Activated gamma-delta T cell treated with anti-CD3 and anti-CD28 coated beads, Interleukin-2, amount 50 U/mL, for 16 hours (primary cell): ENCODE measurements around the gene TMEM108.

Source experiments
- DNase-seq: peaks from one replicate; pipeline ENCODE4 v3.0.0-alpha.2; 2020; ENCODE audit warnings: low read depth

Gene TMEM108

DNA sequence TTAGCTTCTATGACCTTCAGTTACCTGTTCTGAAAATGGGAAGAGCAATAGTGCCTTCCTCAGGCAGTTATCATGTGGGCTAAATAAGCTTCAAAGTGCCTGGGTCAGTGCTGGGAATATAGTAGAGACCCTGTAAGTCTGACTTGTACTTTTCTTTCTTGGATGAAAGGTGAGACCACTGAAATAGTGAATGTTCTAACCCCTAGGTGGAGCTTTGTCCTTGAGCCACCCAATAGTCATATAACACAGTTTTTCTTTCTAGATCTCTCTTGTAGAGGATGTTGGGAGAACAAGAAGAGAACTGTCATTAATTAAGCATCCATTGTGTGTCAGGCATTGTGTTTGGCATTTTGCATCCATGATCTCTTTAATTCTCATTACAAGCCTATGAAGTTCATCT, 348.7 kb downstream of the TMEM108 start:
- no peak for DNase-seq

DNA sequence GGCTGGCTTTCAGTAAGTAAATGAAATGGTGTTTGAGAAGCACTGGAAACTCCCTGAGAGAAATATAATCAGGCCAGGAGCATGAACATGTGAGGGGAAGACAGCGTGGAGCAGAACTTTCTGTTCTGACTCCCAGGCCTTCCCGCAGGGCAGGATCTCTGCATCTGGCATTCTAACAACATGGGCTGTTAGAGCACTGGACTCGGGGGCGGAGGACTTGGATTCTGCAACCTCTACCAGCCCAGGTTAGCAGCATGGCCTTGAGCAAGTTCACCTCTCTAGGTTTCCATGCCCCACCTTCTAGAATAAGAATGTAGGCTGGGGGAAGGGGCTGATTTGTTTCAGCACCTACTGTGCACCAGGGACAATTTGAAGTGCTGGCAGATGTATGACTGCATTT, 349.1 kb downstream of the TMEM108 start:
- DNase-seq = no peak

DNA sequence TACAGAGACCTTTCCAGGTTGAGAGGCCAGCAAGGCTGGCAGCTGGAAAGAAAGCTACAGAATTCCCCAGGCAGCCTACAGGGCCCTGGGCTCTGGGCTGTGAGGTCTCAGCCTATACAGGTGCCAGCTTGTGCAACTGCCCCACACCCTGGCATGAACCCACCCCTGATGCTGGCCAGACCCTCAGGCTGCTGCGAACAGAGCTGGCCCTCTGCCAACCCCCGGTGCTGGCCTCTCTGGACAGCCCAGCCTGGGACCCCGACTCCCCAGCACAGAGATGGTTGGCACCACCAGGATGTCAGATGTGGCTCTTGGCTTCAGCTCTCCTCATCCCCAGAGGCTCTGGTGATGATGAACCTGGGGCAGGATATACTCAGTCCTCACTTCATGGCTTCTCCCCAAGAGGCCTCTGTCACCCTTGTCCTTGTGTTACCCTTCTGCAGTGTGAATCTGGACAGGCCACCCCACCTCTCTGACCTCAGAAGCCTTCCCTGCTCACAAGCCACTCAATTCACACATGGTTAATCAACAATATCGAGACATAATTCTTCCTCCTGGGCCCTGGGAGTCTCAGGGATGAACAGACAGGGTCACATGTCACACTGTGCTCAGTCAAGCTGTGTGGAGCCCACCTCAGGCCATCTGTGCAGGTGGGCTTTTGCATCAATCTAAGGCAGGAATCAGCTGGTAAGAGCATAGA, 350.7 kb downstream of the TMEM108 start:
- DNase-seq = no peak

DNA sequence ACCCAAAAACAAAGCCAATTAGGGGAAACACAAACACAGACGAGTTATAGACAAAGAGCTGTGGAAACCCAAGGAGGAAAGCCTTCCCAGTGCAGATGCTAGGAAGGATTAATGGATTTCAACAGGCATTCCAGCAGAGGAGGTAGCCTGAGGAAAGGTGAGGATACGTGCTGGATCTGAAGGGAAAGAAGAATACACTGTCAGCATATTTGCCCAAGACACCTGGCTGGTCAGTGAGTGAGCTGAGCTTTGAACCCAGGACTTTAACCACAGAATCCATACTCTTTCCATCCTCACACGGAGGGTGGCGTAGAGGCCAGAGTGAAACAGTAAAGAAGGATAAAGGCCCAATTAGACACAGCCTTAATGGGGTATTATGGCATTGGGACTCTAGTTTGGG, 352.5 kb downstream of the TMEM108 start:
- no peak for DNase-seq

DNA sequence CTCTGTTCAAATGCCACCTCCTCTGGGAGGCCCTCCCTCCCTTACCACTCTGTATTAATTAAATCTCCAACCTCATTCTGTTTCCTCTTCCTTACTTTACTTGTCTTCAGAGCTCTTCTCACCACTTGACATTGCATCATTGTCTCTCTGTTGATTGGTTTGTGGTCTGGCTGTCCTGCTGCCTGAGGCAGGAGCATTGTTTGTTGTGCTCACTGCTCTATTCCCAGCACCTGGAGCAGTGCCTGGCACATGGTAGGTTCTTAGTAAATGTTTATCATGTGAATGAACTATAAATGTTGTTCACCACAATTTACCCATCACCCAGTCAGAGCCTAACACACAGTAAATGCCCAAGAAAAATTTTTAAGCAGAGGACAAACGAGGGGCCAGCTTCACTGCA, 355.0 kb downstream of the TMEM108 start:
- no peak for DNase-seq

DNA sequence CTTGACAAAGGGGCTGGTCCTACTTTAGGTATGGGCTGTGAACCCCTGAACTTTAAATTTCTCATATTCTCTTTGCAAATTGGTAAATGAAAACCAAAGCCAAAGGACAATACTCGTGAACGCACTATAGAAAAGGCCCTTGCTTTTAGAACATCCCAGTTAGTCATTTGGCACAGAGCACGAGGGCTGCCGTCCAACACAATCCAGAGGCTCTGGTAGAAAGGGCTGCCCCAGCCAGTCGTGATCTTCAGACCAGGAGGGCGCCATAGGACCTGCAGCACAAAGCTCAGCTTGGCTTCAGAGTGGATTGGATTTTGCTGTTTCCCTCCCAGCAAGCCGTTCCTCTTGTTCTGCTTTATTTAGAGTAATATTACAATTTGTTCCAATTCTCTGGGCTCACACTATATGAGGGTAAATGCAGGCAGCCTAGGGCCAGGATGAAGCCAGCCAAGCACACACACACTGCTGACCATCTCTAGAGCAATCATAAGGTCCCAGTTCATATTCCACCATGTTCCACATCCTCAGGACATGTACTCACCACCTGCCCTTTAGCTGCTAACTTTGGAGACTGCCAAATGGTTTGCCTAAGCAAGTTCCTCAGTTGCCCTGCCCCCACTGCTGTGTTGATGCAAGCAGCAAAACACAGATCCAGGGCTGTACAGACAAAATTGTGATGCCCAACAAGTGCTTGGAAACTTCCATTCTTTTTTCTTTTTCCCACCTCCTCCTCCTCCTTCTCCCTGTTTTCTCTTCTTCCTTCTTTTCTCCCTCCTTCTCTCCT, 355.7 kb downstream of the TMEM108 start:
- DNase-seq = no peak

DNA sequence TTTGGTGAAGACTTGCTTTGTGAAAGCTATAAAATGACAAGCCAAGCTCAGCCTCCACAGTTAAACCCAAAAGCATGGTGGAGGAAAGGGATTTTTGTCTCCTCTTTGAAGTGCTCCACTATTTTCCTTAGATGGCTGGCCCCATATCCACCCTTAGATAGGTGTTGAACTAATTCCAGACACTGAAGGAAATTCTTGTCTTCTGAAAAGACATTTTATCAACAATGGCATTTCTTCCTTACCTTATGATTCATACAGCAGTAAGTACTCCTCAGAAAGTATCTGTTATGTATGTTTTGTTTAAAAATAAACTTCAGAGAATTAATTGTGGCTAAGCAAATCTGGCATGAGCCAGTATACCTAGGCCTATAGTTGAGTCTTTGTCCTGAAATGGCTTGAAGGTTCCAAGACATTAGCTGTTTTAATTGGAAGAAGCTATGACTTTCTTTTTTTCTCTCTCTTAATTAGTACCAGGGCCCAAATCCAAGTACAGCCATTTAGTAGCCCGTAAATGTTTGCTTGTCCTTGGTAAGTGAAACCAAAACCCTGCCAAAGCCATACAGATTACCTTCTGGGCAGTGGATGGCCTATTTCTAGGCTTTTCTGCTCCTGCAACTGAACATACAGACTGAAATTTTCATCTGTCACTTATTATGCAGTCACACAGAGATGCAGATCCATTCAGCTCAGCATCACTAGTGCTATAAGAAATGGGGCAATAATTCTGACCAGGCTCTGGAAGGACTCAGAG, 356.5 kb downstream of the TMEM108 start:
- no peak for DNase-seq

DNA sequence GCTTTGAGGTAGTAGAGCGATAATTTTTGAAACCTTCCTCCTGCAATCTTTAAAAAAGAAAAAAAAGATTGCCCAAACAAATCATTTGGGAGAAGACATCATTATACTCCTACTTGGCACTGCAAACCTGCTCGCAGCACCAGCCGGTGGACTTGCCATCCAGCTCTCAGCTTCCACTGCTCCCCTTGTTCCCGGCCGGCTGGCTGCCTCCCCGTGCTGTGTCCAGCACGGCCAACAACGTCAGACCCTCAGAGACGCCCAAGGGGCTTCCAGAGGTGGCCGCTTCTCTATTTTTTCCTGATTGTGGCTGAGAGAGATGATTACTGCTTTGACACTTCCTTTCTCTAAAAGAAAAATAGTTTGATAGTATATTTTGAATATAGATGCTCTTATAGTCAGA, 358.7 kb downstream of the TMEM108 start:
- DNase-seq = no peak

DNA sequence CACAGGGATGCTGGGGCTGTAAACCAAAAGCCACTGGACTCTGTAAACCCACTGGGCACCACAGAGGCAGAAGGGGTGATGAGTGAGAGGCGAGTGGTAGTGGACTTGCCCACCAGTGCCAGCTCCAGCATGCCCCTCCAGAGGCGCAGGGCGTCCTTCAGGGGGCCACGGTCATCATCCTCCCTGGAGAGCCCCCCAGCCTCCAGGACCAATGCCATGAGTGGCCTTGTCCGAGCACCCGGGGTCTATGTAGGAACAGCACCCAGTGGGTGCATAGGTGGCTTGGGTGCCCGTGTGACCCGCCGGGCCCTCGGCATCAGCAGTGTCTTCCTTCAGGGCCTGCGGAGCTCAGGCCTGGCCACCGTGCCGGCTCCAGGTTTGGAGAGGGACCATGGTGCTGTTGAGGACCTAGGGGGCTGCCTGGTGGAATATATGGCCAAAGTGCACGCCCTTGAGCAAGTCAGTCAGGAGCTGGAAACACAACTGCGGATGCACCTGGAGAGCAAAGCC, 361.9 kb downstream of the TMEM108 start, which contains the start of gene BFSP2:
TSS of gene BFSP2 (plus strand) at position 51 of the 510 bp plus-strand sequence. CDS start at position 79, 28 bp downstream.
- no peak for DNase-seq

DNA sequence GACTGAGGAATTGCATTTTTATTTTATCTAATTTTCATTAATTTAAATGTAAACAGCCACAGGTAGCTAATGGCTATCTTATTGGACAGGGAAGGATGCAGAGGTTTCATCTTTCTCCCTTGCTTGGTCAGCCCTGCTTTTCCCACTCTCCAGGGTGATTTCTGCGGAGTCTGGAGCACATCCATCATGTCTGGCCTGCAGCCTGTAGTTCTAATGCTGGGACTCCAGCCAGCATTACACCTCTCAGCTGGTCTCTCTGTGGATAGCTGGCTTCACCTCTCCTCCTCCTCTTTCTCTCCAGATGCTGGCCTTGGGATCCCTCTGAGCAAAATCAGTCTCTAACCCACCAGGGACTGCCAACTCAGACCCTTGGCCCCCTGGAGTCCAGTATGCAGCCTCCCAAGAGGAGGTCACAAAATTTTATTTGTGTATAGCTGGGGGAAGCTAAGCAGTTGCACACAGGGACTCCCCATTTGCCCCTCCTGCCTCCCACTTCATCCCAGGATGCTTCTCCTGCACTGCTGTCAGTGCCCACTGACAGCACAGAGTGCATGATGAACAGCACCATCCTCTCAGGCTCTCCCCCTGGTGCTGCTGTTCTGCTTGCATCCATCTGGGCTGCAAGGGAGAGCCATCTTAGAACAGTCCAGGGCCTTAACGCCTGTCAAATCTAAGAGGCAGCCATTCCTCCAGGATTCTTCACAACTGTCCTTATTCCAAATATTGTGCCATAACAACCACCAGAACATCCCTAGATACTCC, 363.4 kb downstream of the TMEM108 start:
- no peak for DNase-seq

DNA sequence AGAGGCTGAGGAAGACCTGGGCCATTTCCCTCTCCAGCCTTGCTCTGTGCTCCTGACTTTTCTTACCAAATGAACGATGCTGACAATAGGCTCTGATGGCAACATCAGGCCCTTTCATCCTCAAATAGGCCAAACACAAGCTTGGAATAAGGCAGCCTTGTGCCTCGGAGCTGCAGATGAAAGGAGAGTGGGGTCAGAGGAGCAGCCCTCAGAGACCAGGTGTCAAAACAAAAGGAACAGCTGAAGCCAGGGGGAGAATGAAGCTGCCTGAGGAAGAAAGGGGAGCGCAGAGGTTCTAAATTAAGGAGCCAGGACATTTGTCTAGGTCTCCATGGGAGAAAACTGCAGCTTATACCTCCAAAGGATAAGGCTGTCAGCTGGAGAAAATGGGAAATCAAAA, 366.7 kb downstream of the TMEM108 start:
- DNase-seq = no peak

DNA sequence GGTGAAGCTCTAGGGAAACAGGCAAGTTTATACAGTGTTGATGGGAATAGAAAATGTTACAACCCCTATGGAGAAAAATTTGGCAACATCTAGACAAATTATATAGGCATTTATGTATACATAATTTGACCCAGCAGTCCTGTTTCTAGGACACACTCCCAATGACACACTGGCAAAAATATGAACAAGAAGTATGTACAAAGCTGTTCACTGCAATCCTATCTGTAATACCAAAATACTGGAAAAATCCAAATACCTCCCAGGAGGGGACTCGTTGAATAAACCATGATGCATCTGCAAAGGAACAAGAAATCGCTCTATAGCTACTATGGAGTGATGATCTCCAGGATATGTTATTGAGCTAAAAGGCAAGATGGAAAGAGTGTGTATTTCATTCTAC, 370.2 kb downstream of the TMEM108 start:
- DNase-seq = no peak

DNA sequence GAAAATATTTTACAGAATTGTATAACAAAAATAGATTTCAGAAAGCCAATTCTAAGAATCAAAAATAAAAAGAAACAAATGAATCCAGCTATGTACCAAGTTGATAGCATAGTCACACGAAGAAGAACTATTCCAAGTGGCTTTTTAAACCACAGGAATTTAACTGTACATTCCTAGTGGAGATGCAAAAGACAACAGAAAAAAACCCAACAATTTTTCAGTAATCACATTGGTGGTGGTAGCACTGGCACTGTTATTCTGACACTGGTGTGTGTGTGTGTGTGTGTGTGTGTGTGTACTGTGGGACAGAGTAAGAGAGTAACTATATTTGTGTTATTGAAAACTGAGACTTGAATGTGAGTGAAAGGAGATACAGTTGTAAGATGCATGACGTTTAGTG, 370.8 kb downstream of the TMEM108 start:
- no peak for DNase-seq

DNA sequence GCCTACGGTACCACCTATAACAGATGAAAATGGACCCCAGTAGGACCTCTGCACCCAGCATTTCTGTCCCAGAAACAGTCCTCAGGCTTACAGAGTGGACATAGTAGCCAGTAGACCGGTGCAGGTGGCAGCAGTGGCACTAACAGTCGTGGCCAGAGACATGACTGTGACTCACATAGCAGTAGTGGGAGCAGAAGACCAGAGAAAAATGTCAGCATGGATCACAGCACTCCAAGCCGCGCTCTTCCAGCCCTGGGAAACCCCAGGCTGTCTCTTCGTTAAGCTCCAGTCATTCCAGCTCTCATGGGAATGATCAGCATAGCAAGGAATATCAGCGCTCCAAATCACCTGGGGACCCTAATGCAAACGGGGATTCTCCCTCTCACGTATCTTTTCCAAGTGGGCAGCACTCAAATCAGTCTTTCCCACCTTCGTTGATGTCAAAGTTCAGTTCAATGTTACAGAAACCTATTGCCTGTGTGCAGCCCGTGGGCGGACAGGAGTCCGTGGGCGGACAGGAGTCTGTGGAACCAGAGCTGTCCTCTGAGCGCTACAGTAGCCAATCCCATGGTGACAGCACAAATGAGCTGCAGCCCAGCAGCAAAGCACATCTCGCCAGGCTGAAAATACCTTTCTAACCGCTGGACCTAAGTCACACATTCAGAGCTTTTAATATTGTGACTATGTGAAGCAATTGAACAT, 372.2 kb downstream of the TMEM108 start:
- no peak for DNase-seq

DNA sequence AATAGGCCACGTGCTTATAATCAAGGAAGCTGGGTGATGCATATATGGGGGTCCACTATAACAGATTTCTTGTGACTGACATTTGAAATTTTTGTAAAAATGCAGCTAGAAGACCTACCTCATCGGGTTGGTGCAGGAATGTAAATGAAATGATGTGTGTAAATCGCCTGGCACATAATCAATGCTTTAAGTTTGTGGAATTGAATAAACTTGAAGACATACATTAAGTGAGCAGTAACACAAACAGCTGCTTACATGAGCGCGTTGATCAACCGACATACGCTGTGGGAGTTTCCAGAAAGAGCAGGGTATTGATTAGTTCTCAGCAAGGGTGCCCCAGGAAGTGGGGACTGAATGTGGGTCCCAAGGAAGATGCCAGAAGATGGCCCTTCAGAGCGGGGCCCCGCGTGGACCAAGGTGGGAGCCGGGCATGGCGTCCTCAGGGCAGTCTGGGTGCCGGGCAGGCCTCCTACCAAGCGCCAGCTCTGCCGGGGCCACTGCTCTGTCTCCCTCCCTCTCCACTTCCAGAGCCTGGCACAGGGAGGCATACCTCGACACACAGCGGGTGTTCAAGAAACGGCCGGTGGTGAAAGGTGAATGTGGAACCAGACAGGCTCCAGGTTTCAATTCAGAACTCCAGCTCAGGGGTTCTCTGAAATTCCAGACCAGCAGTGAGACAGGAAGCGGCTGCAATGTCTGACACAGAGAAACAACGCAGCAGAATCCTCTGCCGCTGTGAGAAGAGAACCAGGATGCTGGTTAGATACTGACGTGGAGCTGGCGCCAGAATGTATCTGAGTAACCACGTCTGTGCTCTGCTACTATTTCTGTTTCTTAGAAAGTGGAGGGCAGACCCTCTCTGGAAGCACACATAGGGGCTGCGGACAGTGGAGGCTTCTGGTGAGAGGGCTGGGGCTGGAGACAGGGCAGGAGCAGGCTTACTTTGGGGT, 374.3 kb downstream of the TMEM108 start:
- DNase-seq = no peak

DNA sequence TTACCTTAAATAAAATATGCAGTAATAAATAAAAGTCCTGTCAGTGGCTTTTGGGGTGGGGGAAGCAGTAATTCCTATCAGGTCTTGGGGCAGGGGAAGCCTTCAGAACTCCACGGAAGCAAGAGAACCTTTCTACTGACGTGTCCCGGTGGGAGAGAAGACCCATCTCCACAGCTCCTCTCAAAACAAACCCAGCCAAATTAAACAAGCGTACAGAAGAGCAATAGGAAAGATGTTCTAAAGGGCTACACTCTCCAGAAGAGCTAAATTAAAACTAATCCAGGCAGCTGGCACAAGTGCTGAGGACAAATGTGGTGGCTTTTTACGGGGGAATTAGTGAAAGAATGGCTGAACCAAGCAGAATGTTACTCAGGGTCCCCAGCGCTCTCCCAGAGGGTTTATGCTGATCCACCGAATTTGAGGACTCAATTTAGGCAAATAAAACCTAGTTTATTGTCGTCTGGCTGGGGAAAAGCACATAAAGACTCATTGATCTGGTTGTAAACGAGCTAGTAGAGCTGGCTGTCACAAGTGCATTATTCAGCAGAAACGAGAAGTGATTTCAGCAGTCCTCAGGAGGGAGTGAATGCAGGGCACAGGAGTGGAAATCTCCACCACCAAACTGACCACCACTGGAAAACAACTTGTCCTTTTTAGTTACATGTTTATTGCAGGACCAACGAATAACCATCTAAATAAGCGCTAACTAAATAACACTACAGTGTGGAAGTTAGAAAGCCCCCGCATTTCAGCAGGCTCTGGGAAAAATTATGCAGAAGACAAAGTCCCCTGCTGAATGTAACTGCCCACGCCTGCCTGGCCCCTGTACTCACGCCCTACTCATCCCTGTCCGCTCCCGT, 375.2 kb downstream of the TMEM108 start:
- no peak for DNase-seq

DNA sequence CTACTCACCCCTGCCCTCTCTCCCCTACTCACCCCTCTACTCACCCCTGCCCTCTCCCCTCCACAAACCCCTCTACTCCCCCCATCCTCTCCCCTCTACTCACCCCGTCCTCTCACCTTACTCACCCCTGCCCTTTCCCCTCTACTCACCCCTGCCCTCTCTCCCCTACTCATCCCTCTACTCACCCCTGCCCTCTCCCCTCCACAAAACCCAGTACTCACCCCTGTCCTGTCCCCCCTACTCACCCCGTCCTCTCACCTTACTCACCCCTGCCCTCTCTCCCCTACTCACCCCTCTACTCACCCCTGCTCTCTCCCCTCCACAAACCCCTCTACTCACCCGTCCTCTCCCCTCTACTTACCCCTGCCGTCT, 375.8 kb downstream of the TMEM108 start:
- DNase-seq = no peak

DNA sequence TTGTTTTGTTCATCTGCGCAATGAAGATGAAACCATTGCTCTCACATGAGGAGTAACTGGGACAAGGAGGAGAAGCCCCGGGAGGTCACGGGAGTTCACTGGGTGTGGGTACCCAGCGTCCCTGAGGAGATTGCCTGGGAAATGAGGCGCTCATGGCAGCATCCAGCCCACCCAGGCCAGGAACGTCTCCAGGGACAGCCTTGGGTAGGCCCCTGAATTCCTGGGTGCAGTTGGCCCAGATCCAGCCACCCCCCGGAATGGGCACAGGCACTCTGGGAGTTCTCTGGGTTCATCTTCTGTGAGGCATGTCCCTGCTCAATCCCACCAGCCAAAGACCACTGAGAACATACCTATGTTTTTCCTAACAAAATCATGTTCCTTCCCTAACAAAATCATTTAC, 380.2 kb downstream of the TMEM108 start:
- DNase-seq = no peak
